SK-N-SH (cell line): ENCODE results near the gene TP63. TPM values are rescaled to one million over a fixed set of nuclear protein-coding genes. Genes with fewer than 3 reads are reported as not detected.

Source experiments
- CTCF ChIA-PET: fragments of 300-600, 350-600 bp; formaldehyde crosslinking; extraction: SDS; loops from one replicate; lab custom pipeline; 2021; lab: Yijun Ruan, JAX
- POLR2A ChIA-PET: fragments of 350-600 bp; sonication (Branson Sonifier 250); formaldehyde crosslinking; extraction: SDS; loops from one replicate; lab custom pipeline; 2020; ENCODE audit warnings: antibody characterized with exemption, inconsistent platforms; lab: Yijun Ruan, JAX
- DNase-seq: peaks from one replicate; pipeline ENCODE4 v3.0.0; 2012
- H2AFZ ChIP-seq: fragments of 200-600 bp; sonication (generic); 2 replicates; pipeline ENCODE4 v1.8.1; 2016; ENCODE audit warnings: antibody characterized with exemption, mild to moderate bottlenecking, low read depth
- H3F3A ChIP-seq: fragments of 200-600 bp; sonication (generic); replicated peaks from 2 replicates; pipeline ENCODE3; 2016; ENCODE audit warnings: antibody characterized with exemption, mild to moderate bottlenecking; ENCODE audit not compliant: insufficient read depth
- H3K27ac ChIP-seq, 2 experiments: fragments of 200-500 bp in 1 of 2; fragments of 200-600 bp in 1 of 2; sonication (Bioruptor generic) in 1 of 2; sonication (generic), shearing (Covaris generic) in 1 of 2; 2 replicates each; pipeline versions ENCODE4 v1.5.1 to v1.6.1; 2014 to 2016; ENCODE audit warnings: low read depth in 2 of 2, inconsistent platforms in 1 of 2, low read length in 1 of 2, mild to moderate bottlenecking in 1 of 2, mixed read lengths in 1 of 2
- H3K27me3 ChIP-seq: fragments of 200-600 bp; sonication (generic), shearing (Covaris generic); 2 replicates; pipeline ENCODE4 v1.6.1; 2016; ENCODE audit warnings: mixed run types; ENCODE audit not compliant: insufficient read depth
- H3K36me3 ChIP-seq, 2 experiments: fragments of 200-500 bp in 1 of 2; fragments of 200-600 bp in 1 of 2; sonication (Bioruptor generic) in 1 of 2; sonication (generic) in 1 of 2; replicated peaks in 1 of 2; 2 replicates each; pipeline versions ENCODE3 to v1.5.1; 2014 to 2016; ENCODE audit warnings: low read length in 1 of 2, mild to moderate bottlenecking in 1 of 2; ENCODE audit not compliant: insufficient read depth in 2 of 2, control insufficient read depth in 1 of 2
- H3K4me1 ChIP-seq, 2 experiments: fragments of 200-500 bp in 1 of 2; fragments of 200-600 bp in 1 of 2; sonication (Bioruptor generic) in 1 of 2; sonication (generic), shearing (Covaris generic) in 1 of 2; 2 replicates each; pipeline versions ENCODE4 v1.5.1 to v1.6.1; 2014 to 2016; ENCODE audit warnings: low read depth in 1 of 2, low read length in 1 of 2, mixed run types in 1 of 2; ENCODE audit not compliant: insufficient read depth in 2 of 2, control insufficient read depth in 1 of 2
- H3K4me2 ChIP-seq: fragments of 200-600 bp; sonication (generic), shearing (Covaris generic); 2 replicates; pipeline ENCODE4 v1.6.1; 2017; ENCODE audit warnings: mixed run types
- H3K4me3 ChIP-seq, 2 experiments: fragments of 200-500 bp in 1 of 2; fragments of 200-600 bp in 1 of 2; sonication (Bioruptor generic) in 1 of 2; sonication (generic), shearing (Covaris generic) in 1 of 2; 2 replicates each; pipeline versions ENCODE4 v1.5.1 to v1.8.1; 2014 to 2016; ENCODE audit warnings: low read depth in 2 of 2, inconsistent platforms in 1 of 2, low read length in 1 of 2, mild to moderate bottlenecking in 1 of 2, mixed read lengths in 1 of 2, moderate library complexity in 1 of 2
- H3K79me2 ChIP-seq: fragments of 200-600 bp; sonication (generic); 2 replicates; pipeline ENCODE4 v1.8.1; 2017; ENCODE audit warnings: mild to moderate bottlenecking; ENCODE audit not compliant: insufficient read depth
- H3K9ac ChIP-seq: fragments of 200-600 bp; sonication (generic); 2 replicates; pipeline ENCODE4 v1.6.1; 2017; ENCODE audit warnings: mixed run types
- H3K9me2 ChIP-seq: fragments of 200-600 bp; sonication (generic); 2 replicates; pipeline ENCODE4 v1.6.1; 2017; ENCODE audit warnings: mixed run types
- H3K9me3 ChIP-seq: fragments of 200-600 bp; sonication (generic); 2 replicates; pipeline ENCODE4 v1.6.1; 2017; ENCODE audit warnings: mixed run types, mild to moderate bottlenecking, moderate library complexity
- H4K20me1 ChIP-seq: fragments of 200-600 bp; sonication (generic); 2 replicates; pipeline ENCODE4 v1.6.1; 2017; ENCODE audit warnings: mild to moderate bottlenecking, mixed run types; ENCODE audit not compliant: insufficient read depth
- CTCF ChIP-seq: fragments of 200-600 bp; sonication (generic); IDR thresholded peaks from 2 replicates; pipeline ENCODE4 v1.6.1; 2017; ENCODE audit warnings: antibody characterized with exemption, mild to moderate bottlenecking, moderate library complexity
- ELF1 ChIP-seq: IDR thresholded peaks from 2 replicates; pipeline ENCODE4 v1.4.0; 2012
- EP300 ChIP-seq, 2 experiments: IDR thresholded peaks; 2 replicates each; pipeline versions ENCODE4 v1.4.0 to v1.6.1; 2012; ENCODE audit warnings: borderline replicate concordance in 1 of 2, low read depth in 1 of 2, low read length in 1 of 2
- EZH2phosphoT487 ChIP-seq: fragments of 200-600 bp; sonication (generic); IDR thresholded peaks from 2 replicates; pipeline ENCODE4 v1.6.1; 2017; ENCODE audit warnings: low read depth, mixed run types, mild to moderate bottlenecking, antibody characterized with exemption, moderate library complexity, borderline replicate concordance
- FOXJ3 ChIP-seq: sonication (generic); formaldehyde crosslinking; IDR thresholded peaks from 2 replicates; pipeline ENCODE4 v1.5.1; 2020; ENCODE audit warnings: mild to moderate bottlenecking, missing genetic modification reagents
- GATA2 ChIP-seq: sonication (generic); formaldehyde crosslinking; IDR thresholded peaks from 2 replicates; pipeline ENCODE4 v1.5.0; 2020; ENCODE audit warnings: mild to moderate bottlenecking, missing genetic modification reagents
- JUND ChIP-seq: IDR thresholded peaks from 2 replicates; pipeline ENCODE4 v1.4.0; 2012
- MAX ChIP-seq: IDR thresholded peaks from 2 replicates; pipeline ENCODE4 v1.4.0; 2012; ENCODE audit warnings: low read depth
- MXI1 ChIP-seq: IDR thresholded peaks from 2 replicates; pipeline ENCODE4 v1.6.1; 2012; ENCODE audit warnings: mild to moderate bottlenecking, low read depth, low read length, improper control_type of control experiment
- POLR2AphosphoS5 ChIP-seq: IDR thresholded peaks from 2 replicates; pipeline ENCODE4 v1.6.1; 2012; ENCODE audit warnings: low read depth, low read length
- RAD21 ChIP-seq: IDR thresholded peaks from 2 replicates; pipeline ENCODE4 v1.6.1; 2012; ENCODE audit warnings: mild to moderate bottlenecking, low read length
- REST ChIP-seq: IDR thresholded peaks from 2 replicates; pipeline ENCODE4 v1.6.1; 2012; ENCODE audit warnings: mild to moderate bottlenecking, low read depth, low read length, moderate library complexity
- TAF1 ChIP-seq: IDR thresholded peaks from 2 replicates; pipeline ENCODE4 v1.6.1; 2012; ENCODE audit warnings: low read depth, mild to moderate bottlenecking, low read length, moderate library complexity, borderline replicate concordance
- TCF12 ChIP-seq: IDR thresholded peaks from 2 replicates; pipeline ENCODE4 v1.4.0; 2012
- TEAD4 ChIP-seq: IDR thresholded peaks from 2 replicates; pipeline ENCODE4 v1.4.0; 2012; ENCODE audit warnings: mild to moderate bottlenecking, borderline replicate concordance; ENCODE audit not compliant: insufficient read depth
- USF1 ChIP-seq: IDR thresholded peaks from 2 replicates; pipeline ENCODE4 v1.4.0; 2012; ENCODE audit warnings: low read depth, borderline replicate concordance
- YY1 ChIP-seq: IDR thresholded peaks from 2 replicates; pipeline ENCODE4 v1.4.0; 2012; ENCODE audit warnings: low read depth, mild to moderate bottlenecking
- ZBTB33 ChIP-seq: IDR thresholded peaks from 2 replicates; pipeline ENCODE4 v1.4.0; 2012; ENCODE audit warnings: low read depth, borderline replicate concordance
- WGBS: methylation state at CpG from one replicate; pipeline ENCODE4 v1.1.6; 2017; ENCODE audit warnings: low lambda C conversion rate; 5-methylcytosine and 5-hydroxymethylcytosine counted together
- polyA plus RNA-seq, 3 experiments: library from polyadenylated mRNA; depleted of rRNA; stranded (reverse); fragments of >200 nt; gene quantifications; 2 replicates each; pipeline ENCODE4 v1.2.3, GENCODE V29; 2012

Gene TP63
- polyA plus RNA-seq, 1 of the 3 experiments (the other 2 are of a cell fraction) = not detected

- Histone ChIP-seq H3K79me2 (no peaks in the 10 kb centered on the region), H3K9ac (no peak overlapping the region), H3K4me2 (no peak overlapping the region), H3K9me3 (no peaks in the 10 kb centered on the region; the same call in 1 of the 2 replicates), H4K20me1 (no peaks in the 10 kb centered on the region), H3K4me1 (no peaks in the 10 kb centered on the region), H3K9me2 (no peaks in the 10 kb centered on the region), H3K4me3 (no peak overlapping the region), H3K27ac (no peak overlapping the region), H2AFZ (no peak overlapping the region), H3K36me3 (no peaks in the 10 kb centered on the region), H3K27me3 (peaks cover 3% of the 10 kb centered on the region; the same call in 1 of the 2 replicates), H3F3A (no peaks in the 10 kb centered on the region)
- POLR2A ChIA-PET = no interaction called here
- WGBS = 4% methylated on average over 2 of the region's 2 CpGs
- CTCF ChIA-PET = no interaction called here
- TF ChIP-seq MAX (no peak), EP300 (IDR thresholded peaks at IDR 0.05; ENCODE audit: borderline replicate concordance in 1 of 2, low read depth in 1 of 2, low read length in 1 of 2) (no peak), CTCF (no peak), MXI1 (no peak), RAD21 (no peak), USF1 (no peak), EZH2phosphoT487 (no peak), TCF12 (no peak), GATA2 (no peak), TAF1 (no peak), ELF1 (no peak), TEAD4 (no peak), JUND (no peak), REST (no peak), FOXJ3 (no peak), POLR2AphosphoS5 (no peak), YY1 (no peak), ZBTB33 (no peak)
- no peak for DNase-seq
These were observed 42.3 kb downstream of the TP63 start for GRCh38 chr3:189673535-189673934.
